ENCODE measurements around the gene CPD. TPM values are rescaled to one million over a fixed set of nuclear protein-coding genes. Genes with fewer than 3 reads are reported as not detected.
"Not testable (repeated sequence)": the region's sequence is repeated elsewhere in the genome, so short reads cannot be mapped to it uniquely, and the experiment has no call there.

The CPD gene
- total RNA-seq, 3 donors from 2014 or later: 39.2 to 77.3 (median 74.7) TPM

- no peaks in the 10 kb centered on the region for H3K4me1 ChIP-seq (ENCODE audit: low read depth)
- intact Hi-C loops (cut with DNase I, micrococcal nuclease): no loop called here
- ATAC-seq (no peak), DNase-seq (no peak)
- no peaks in the 10 kb centered on the region for H3K9me3 ChIP-seq
- H3K4me3 ChIP-seq: no peak overlapping the region
- no peak for TF ChIP-seq CTCF (IDR thresholded peaks at IDR 0.05)
- H3K36me3 ChIP-seq (ENCODE audit: low read depth): no peaks in the 10 kb centered on the region
Observed at GRCh38 chr17:30426292-30426691, 47.6 kb downstream of the CPD start.

DNA sequence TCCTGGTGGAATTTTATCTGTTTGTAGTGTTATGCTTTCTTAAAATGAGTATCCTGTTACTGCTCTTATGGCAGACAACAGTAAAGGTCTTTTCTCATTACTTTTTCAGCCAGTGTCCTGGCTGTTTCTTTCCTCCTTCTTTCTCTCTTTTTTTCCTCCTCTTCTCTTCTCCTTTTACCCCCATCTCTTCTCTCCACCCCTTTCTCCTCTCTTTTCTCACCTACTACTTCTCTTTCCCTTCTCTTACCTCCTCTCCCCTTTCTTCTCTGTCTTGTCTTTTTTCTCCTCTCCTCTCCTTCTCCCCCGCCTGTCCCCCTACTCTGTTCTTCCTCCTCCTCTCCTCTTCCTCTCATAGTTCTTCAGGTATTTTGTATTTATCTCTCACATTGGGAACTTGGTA is 48.9 kb downstream of the CPD start:
- ATAC-seq (no peak), DNase-seq (no peak)
- Histone ChIP-seq H3K4me1 (ENCODE audit: low read depth) (no peaks in the 10 kb centered on the region), H3K36me3 (ENCODE audit: low read depth) (no peaks in the 10 kb centered on the region), H3K4me3 (no peak overlapping the region), H3K9me3 (no peaks in the 10 kb centered on the region)
- TF ChIP-seq CTCF (IDR thresholded peaks at IDR 0.05): no peak
- intact Hi-C loops (cut with DNase I, micrococcal nuclease): no loop called here

DNA sequence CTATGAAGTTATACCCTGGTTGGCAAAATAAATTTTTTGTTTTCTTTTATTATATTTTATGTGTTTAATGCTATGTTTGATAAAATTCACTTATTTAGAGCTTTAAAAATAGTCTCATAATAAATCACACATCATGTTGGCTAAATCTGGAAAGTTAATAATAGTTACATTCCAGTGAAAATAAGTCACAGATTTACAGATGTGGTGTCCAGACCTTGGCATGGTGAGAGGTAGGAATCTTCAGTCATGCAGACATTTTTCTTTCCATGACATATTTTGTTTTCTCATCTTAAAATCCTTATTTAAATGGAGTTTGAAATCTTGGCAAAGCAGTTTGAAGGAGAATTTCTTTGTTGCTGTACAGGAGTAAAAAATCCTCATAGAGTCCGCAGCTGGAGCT is 50.4 kb downstream of the CPD start:
- no peaks in the 10 kb centered on the region for H3K36me3 ChIP-seq (ENCODE audit: low read depth)
- no peaks in the 10 kb centered on the region for H3K9me3 ChIP-seq
- H3K4me3 ChIP-seq: no peak overlapping the region
- no peak for TF ChIP-seq CTCF (IDR thresholded peaks at IDR 0.05)
- no peaks in the 10 kb centered on the region for H3K4me1 ChIP-seq (ENCODE audit: low read depth)
- intact Hi-C loops (cut with DNase I, micrococcal nuclease): no loop called here
- ATAC-seq (no peak), DNase-seq (no peak)

DNA sequence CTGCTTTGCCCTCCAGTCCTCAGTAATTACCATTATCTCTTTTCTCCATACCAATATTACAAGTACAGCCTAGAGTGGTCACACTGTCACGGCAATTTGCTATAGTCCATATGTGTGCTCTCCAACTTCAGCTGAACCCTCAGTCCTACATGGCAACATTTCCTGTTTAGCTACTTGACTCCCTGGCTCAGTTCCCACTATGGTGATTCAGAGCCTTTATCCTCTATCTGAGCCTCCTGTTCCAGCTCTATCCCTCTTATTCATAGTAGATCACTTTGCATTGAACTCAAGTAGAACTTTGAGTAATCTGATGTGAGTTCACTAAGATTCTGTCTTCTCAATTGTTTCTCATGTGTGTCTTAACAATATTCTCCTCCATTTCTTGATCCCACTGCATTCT is 54.8 kb downstream of the CPD start:
- intact Hi-C loops (cut with DNase I, micrococcal nuclease): no loop called here
- no peaks in the 10 kb centered on the region for H3K36me3 ChIP-seq (ENCODE audit: low read depth)
- no peaks in the 10 kb centered on the region for H3K9me3 ChIP-seq
- DNase-seq (no peak), ATAC-seq (peak; percentile 47)
- H3K4me3 ChIP-seq: no peak overlapping the region
- TF ChIP-seq CTCF (IDR thresholded peaks at IDR 0.05): no peak
- no peaks in the 10 kb centered on the region for H3K4me1 ChIP-seq (ENCODE audit: low read depth)

DNA sequence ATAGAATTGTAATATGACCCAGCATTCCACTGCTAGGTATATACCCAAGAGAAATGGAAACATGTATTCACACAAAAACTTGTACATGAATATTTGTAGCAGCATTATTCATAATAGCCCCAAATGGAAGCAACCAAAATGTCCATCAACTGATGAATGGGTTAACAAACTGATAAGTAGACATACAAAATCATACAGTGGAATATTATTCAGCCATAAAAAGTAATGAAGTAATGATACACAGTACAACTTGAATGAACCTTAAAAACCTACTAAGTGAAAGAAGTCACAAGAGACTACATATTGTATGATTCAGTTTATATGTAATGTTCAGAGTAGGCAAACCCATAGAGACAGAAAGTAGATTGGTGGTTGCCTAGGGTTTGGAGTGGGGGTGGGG is 58.0 kb downstream of the CPD start:
- Histone ChIP-seq H3K36me3 (ENCODE audit: low read depth) (no peaks in the 10 kb centered on the region), H3K9me3 (no peaks in the 10 kb centered on the region), H3K4me1 (ENCODE audit: low read depth) (no peaks in the 10 kb centered on the region), H3K4me3 (no peak overlapping the region)
- intact Hi-C loops (cut with DNase I, micrococcal nuclease): no loop called here
- ATAC-seq (no peak), DNase-seq (no peak)
- no peak for TF ChIP-seq CTCF (IDR thresholded peaks at IDR 0.05)

- TF ChIP-seq CTCF (IDR thresholded peaks at IDR 0.05): no peak
- DNase-seq: no peak
- Histone ChIP-seq H3K9me3 (no peaks in the 10 kb centered on the region), H3K4me1 (ENCODE audit: low read depth) (no peaks in the 10 kb centered on the region), H3K4me3 (no peak overlapping the region), H3K36me3 (ENCODE audit: low read depth) (no peaks in the 10 kb centered on the region)
- intact Hi-C loops (cut with DNase I, micrococcal nuclease): no loop called here
- no peak for ATAC-seq
Observed at GRCh38 chr17:30443721-30444120, 65.0 kb downstream of the CPD start.

- H3K4me3 ChIP-seq; DNase-seq; H3K36me3 ChIP-seq (ENCODE audit: low read depth); H3K9me3 ChIP-seq; ATAC-seq; H3K4me1 ChIP-seq (ENCODE audit: low read depth); intact Hi-C loops (cut with DNase I, micrococcal nuclease): not testable (repeated sequence)
Observed at GRCh38 chr17:30446640-30447039, 67.9 kb downstream of the CPD start.
